Right cardiac atrium (tissue), 5 donors: Measurements from ENCODE around the gene OR2J1. TPM values are rescaled to one million over a fixed set of nuclear protein-coding genes. Genes with fewer than 3 reads are reported as not detected.

Experiments used
- polyA plus RNA-seq: library from polyadenylated mRNA; stranded (reverse); fragments of 200-250 nt; gene quantifications from one replicate; pipeline ENCODE4 v1.2.3, GENCODE V29; 2013
- total RNA-seq, 4 donors: library from RNA; stranded (reverse); fragmentation: NEBNext Ultra II Directional; extraction: Animal tissue kit (Norgen Biotek cat#: 25700); gene quantifications; one replicate each; pipeline ENCODE4 v1.2.1, GENCODE V29; 2021
- donor health status: healthy with polysubstance abuse.
- donor health status: DM: no; HTN: yes; CAD: no.
- donor health status: DM: no; HTN: no; CAD: no.
- donor health status: DM: no; HTN: yes; CAD: no; lungs with severe emphysema.
- donor health status: DM: yes; HTN: yes; CAD: no.

Gene OR2J1
- total and polyA plus RNA-seq, 5 donors: not detected

Other genes starting within 250 kb of the OR2J1 start
- 10 to 100 TPM; 17.9 to 23.1 (median 22.0) TPM for gene TRIM27, start 175.5 kb upstream of the OR2J1 start, total RNA-seq
- gene TRIM27, start 175.5 kb upstream of the OR2J1 start, polyA plus RNA-seq: 16.8 TPM
- under 1 TPM; 0.36 to 0.62 (median 0.51) TPM for gene ZNF311, start 94.2 kb upstream of the OR2J1 start, total RNA-seq
- gene ZNF311, start 94.2 kb upstream of the OR2J1 start, polyA plus RNA-seq: 0.63 TPM
- not detected for gene OR2W1, start 54.3 kb upstream of the OR2J1 start, total RNA-seq
- not detected for gene OR2W1, start 54.3 kb upstream of the OR2J1 start, polyA plus RNA-seq
- gene OR2B3, start 12.2 kb upstream of the OR2J1 start, total RNA-seq: not detected
- gene OR2B3, start 12.2 kb upstream of the OR2J1 start, polyA plus RNA-seq: not detected
- not detected for gene OR2J3, start 8.6 kb downstream of the OR2J1 start, total RNA-seq
- not detected for gene OR2J3, start 8.6 kb downstream of the OR2J1 start, polyA plus RNA-seq
- gene OR2J2, start 71.4 kb downstream of the OR2J1 start, total RNA-seq: not detected
- not detected for gene OR2J2, start 71.4 kb downstream of the OR2J1 start, polyA plus RNA-seq
- not detected for gene OR14J1, start 202.2 kb downstream of the OR2J1 start, total RNA-seq
- not detected for gene OR14J1, start 202.2 kb downstream of the OR2J1 start, polyA plus RNA-seq